ENCODE results near the gene C5orf34.
"Not testable (repeated sequence)": the region's sequence is repeated elsewhere in the genome, so short reads cannot be mapped to it uniquely, and the experiment has no call there.

The C5orf34 gene, protein sequence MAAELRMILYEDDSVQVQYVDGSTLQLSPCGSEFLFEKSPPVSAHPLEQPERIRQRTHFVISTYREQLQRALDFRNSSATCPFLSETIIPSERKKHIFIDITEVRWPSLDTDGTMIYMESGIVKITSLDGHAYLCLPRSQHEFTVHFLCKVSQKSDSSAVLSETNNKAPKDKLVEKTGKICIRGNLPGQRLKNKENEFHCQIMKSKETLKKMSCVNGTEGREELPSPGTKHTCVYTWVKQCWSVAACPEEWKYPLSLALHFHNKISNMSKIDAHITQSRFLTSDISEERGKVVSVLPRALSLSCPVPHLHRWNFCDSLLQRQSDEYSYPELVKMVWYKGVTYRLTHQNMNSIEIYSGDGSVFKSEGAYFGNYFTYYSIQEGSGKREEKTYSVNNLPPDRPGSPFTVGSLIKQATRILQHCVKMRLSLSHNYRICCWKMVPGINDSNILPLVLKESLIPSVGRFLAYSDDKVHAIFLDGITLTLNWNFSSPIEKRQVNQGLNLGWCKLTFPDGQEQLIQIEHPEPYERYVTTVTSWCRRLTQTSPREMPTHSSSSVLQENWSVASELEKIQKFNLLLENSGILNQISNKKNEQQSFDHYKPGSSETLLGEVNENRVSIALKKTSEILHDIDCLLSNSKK

DNA sequence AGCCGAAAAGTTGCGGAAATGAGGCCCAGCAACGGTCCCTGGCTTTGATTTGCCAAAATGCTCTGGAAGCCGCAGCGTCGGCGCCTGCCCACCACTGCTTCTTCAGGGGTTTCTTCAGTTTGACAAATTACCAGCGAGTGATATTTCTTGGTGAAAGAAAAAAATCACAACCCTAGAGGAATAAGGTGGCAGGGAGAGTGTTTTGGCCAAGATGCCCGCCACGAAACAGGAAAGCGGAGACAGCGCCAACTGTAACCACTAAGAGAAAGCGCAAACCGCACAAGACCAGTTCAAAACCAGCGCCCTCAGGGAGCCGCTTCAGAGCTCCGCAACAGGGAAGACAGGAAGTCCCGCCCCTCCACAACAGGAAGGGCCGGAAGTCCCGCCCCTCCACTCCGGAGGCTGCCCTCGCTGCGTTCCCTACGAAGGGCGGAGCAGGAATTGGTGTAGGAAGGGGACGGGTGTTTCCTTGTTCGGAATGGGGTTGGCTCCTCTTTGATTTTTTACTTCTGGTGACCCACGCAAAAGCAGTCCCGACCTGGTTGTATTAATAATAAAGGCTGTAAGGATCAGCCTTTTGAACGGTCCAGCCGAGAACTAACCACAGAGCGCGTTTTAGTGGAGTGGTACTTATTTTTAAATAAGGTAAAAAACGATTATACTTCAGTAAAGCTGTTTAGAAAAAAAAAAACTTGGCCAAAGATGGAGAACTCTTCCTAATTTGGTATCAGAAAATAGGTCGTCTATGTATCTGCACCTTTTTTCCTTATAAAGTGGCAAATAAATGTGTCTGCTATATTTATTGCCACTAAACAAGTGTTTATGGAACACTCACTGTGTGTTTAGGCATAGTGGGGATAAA, at the start of gene C5orf34:
TSS of gene C5orf34 (minus strand) at position 333 of the 862 bp plus-strand sequence. CDS start 5,809 bp downstream, outside the sequence.
- peak; percentile 88 to 95 for DNase-seq (ENCODE audit: low read depth in 2 of 2)

DNA sequence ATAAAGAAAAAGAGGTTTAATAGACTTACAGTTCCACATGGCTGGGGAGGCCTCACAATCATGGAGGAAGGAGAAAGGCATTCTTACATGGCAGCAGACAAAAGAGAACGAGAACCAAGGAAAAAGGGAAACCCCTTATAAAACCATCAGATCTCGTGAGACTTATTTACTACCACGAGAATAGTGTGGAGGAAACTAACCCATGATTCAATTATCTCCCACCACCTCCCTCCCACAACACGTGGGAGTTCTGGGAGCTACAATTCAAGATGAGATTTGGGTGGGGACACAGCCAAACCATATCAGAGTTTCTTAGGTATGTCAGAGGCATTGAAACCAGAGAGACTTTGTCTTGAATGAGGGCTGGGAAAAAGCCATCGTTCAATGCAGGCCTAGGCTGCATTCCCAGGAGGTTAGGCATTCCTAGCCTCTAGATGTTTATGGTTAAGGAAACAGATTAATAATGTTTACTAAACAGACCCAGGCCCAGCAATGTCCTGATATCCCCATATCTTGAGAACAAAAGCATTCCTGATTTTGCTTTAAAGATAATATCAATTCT, 49.4 kb upstream of the C5orf34 start:
- no peak for DNase-seq (ENCODE audit: low read depth in 2 of 2)

DNA sequence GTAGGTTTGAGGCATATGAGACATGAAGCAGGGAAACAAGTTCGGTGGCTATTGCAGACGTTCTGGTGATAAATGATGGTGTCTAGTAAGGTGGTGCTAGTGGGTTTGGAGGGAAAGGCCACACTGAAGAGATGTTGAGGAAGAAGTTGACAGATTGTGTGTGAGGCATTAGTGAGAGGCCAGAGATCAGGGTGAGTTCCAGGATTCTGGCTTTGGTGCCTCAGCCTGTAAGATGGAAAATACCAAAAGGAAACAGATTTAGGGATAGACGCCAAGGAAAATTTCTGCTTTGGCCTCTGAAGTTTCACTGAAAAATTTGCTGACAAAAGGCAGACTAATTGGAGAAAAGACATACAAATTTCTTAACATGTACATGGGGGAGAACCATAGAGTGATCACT, 48.4 kb upstream of the C5orf34 start:
- no peak for DNase-seq (ENCODE audit: low read depth in 2 of 2)

DNA sequence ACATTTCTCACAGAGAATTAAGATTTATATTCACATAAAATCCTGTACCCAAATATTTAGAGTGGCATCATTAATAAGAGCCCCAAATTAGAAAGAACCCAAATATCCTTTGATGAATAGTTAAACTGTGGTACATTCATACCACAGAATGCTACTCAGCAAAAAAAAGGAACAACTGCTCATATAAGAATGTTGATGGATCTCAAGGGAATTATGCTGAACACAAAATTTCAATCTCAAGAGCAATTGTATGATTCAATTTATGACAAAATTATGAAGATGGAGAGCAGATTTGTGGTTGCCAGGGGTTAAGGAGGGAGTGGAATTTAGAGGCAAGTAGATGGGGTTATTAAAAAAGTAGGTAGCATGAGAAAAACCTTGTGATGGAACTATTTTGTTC, 46.4 kb upstream of the C5orf34 start:
- DNase-seq (ENCODE audit: low read depth in 2 of 2) = no peak

DNA sequence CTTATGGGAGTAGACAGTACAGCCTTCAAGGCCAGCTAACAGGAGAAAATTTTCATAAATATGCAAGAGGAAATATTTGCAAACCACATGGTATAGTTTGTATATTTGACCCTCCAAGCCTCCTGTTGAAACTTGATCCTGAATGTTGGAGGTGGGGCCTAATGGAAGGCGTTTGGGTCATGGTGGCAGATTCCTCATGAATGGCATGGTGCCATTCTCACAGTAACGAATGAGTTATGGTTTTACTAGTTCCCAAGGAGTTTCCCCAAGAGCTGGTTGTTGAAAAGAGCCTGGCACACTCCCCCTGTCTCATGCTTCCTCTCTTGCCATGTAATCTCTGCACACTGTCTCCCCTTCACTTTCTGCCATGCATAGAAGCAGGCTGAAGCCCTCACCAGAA, 45.2 kb upstream of the C5orf34 start:
- DNase-seq (ENCODE audit: low read depth in 2 of 2) = no peak

DNA sequence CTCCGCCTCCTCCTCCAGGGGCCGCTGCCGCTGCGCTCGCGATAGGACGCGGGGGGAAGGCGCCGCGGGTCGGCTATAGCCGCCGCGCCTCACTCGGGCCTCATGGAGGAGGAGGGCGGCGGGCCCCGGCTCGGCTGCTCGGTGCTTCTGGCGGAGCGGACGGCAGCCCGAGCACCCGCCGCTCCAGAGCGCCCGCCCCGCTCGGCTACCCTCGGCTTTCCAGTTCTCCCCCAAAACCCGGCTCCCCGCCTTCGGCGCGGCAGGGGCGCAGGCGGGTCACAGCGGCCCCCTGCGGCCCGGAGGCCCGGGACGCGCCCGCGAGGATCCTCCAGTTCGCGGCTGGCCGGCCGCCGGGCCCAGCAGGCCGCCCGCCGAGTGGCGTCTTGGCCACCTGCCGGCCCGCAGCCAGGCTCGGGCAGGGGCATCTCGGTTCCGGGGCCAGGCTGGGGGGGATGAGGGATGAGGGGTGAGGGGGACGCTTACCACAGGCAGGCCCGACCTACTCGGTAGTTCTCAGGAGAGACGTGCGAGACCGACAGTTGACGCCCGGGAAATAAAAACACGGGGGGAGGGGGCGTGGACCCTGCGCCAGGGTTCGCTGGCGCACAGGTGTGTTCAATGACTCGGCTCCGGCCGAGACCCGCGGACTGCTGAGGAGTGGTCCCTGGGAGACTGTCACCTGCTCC, 42.1 kb upstream of the C5orf34 start, which contains the start of gene PAIP1:
TSS of gene PAIP1 (minus strand) at position 221 of the 686 bp plus-strand sequence. CDS start 231 bp downstream, outside the sequence.
- DNase-seq (ENCODE audit: low read depth in 2 of 2) = peak; percentile 70 to 77

DNA sequence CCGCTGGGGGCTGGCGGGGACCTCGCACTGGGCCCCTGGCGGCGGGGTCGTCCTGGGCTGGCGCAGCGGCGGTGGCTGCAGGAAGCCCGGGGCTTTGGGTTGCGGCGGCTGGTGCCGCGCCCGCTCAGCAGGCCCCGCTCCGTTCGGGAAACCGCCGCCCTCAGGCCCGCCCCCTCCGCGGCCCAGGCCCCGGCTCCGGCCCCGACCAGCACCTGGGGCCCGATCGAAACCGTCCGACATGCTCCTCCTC, 41.6 kb upstream of the C5orf34 start:
- DNase-seq (ENCODE audit: low read depth in 2 of 2) = not testable (repeated sequence)

DNA sequence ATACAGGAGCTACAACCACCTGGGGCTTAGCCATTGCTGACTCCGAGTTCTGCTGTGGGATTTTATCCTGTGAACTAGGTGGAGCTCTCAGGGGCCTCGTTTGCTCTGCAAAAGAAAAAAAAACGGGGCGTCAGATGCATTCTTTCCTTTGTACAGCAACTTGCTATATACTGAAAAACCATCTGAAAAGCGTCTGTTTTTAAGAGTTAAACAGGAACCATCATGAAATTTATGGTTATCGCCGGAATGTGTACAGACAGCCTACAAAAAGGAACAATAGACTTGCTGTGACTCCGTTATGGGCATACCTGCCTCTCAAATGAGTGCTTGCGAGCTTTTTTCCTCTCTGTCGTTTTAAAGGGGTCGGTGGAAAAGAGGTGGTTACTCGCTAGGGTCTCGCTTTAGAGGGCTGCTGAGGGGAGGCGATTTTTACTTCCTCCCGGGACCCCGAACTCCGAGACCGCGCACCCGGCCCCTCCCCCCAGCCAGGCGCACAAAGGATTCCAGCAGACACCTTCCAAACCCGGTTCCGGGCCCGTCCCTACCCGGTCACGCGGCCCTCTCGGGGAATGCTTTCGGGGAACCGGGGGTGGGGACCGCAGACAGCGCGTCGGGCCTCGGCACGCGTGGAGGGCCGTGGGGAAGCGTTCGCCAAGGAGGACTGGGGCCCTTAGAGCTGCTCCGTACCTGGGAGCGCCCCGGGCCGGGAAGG, 41.1 kb upstream of the C5orf34 start:
- peak; percentile 28 to 40 for DNase-seq (ENCODE audit: low read depth in 2 of 2)

DNA sequence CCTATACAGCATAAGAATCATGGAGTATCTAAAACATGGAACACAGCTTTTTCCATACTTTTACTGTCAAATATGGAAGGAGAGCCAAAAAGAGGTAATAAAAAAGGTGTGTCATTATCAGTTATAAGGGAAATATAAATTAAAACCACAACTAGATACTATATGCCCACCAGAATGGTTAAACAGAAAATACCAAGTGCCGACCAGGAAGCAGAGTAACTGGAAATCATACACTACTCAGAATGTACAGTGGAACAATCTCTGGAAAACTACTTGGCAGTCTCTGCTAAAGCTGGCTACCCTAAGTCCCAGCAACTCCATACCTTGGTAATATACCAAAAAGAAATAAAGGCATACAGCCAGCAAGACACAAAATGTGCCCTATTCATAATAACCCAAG, 39.5 kb upstream of the C5orf34 start:
- no peak for DNase-seq (ENCODE audit: low read depth in 2 of 2)

DNA sequence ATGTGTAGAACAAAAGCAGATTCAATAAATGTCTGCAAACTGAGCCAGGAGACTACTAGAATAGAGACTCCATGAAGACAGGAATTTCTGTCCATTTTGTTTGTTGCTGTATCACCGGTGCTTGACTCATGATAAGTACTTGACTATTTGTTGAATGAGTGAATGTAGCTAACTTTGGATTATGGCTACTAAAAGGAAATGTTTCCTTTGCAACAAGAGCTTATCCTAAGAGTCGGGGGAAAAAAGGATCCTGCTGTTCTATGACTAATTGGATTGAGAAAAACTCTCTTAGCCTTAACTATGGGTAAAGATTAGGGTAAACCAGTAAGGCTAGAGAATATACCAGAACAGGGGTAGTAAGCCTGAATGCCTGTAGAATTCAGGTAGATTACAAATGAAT, 38.4 kb upstream of the C5orf34 start:
- DNase-seq (ENCODE audit: low read depth in 2 of 2) = no peak

DNA sequence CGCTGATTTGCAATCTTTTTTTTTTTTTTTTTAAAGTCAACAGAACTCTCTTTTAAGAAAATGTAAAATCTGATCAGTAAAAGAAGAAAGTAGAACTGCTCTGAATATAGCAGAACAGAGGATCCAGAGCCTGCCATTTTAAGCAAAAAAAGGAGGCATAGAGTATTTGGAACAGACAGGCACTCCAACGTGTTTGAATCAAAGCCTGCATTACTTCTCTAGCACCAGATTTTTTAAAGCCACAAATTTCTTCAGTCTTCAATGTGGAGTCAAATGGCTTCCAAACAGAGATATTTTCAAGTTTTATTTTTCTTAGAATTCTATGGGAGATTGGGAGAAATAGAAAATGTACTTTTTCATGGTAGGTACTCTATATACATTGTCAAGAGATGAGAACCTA, 36.8 kb upstream of the C5orf34 start:
- no peak for DNase-seq (ENCODE audit: low read depth in 2 of 2)

DNA sequence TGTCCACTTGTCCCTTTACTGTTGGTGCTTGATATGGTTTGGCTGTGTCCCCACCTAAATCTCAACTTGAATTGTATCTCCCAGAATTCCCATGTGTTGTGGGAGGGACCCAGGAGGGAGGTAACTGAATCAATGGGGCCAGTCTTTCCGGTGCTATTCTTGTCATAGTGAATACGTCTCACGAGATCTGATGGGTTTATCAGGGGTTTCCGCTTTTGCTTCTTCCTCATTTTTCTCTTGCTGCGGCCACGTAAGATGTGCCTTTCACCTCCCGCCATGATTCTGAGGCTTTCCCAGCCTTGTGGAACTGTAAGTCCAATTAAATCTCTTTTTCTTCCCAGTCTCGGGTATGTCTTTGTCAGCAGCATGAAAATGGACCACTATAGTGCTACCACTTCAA, 34.3 kb upstream of the C5orf34 start:
- DNase-seq (ENCODE audit: low read depth in 2 of 2) = not testable (repeated sequence)

DNA sequence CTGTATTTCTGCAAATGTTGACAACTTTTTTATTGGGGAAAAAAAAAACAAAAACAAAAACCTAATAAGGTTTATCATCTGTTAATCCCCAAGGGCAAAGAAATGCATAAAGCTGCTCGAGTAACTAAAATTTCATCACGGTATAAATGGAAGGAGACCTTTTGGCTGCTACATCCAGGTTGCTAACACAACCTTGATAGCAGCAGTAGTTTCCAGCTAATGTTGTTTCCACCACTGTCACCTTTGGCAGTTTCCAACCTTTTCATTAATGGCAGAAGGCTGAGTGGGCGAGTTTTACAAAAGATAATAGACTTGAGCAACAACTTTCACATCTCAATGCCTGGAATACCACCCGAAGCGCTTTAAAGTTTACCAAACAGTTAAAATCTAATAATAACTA, 33.4 kb upstream of the C5orf34 start:
- DNase-seq (ENCODE audit: low read depth in 2 of 2) = no peak

DNA sequence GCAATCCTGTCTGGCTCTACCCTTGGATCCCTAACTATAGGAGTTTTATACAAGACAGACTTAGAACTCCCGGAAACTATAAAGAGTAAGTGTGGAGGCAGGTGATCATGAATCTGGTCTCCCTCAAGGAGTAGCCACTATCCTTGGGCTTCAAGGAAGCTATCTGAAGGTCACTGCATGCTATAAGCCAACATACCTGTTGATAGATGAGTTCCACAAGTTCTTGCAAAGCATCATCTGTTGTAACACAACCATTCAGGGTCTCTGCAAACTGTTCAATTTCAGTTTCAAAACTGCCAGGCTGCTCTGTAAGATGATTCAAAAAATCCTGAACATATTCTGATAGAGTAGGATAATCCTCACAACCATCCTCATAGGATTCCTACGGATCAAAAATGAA, 32.6 kb upstream of the C5orf34 start:
- no peak for DNase-seq (ENCODE audit: low read depth in 2 of 2)

DNA sequence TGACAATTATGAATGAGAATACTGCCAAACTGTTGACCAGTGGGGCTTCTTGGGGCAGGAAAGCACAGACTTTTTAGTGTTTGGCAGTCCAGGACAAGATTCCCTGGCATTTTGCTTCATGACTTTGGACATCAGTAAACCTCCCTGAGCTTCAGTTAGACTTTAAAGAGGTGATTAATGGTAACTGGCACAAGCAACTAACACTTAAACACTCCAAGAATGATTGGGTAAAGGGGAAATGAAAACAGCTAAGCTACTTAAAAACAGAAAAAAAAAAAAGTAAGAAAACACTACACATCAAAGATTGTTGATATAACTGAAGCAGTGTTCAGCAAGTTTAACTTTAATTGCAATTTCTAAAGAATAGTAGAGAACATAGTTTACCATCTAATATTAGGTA, 28.5 kb upstream of the C5orf34 start:
- no peak for DNase-seq (ENCODE audit: low read depth in 2 of 2)

DNA sequence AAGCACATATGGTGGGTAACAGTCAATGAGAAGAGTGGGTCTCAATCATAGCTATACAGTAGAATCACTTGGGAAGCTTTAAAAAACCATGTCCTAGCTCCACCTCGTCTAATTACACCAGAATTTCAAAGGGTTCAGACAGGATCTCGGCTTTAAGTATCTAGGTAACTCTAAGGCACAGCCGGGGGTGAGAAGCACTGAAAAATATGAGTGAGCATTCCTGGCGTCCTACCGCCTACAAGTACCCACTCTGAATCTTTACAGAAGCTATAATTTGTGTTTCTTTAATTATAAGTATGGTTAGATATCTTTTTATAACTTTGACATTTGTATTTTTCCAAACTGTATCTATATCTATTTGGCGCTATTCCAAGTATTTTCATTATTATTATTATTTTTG, 25.8 kb upstream of the C5orf34 start:
- no peak for DNase-seq (ENCODE audit: low read depth in 2 of 2)

DNA sequence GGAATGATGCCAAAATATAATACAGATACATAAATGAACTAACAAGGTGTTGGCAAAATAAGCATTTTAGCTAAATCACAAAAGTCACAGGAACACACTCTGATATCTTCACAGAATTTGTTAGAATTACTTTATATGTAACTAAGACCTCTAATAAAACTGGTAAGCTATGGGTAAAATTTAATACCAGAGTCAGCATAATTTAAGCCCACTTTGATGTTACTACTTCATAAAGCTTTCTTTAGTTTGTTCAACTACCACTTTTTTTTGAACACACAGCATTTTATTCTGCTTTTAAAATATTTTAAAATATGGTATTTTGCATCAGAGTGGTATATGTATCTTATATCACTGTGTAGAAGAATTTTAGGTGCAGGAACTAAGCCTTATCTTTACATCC, 22.0 kb upstream of the C5orf34 start:
- no peak for DNase-seq (ENCODE audit: low read depth in 2 of 2)

DNA sequence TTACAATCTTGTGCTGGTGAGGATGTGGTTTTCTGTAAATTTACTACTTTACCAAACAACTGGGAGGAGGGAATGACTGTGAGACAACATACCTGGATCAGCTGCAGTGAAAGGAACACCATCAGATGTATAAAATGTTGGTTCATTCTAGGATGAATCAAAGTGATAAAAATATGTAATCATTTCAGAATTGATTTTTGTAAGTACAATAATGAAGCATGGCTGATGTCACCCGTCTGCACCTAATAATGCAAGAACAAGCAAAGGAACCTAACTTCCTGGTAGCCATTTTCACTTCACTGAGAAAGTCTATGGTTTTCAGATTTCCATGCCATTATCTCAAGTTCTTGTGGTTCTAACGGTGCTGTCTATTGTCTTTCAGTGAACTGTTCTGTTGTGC, 18.7 kb upstream of the C5orf34 start:
- DNase-seq (ENCODE audit: low read depth in 2 of 2) = no peak

DNA sequence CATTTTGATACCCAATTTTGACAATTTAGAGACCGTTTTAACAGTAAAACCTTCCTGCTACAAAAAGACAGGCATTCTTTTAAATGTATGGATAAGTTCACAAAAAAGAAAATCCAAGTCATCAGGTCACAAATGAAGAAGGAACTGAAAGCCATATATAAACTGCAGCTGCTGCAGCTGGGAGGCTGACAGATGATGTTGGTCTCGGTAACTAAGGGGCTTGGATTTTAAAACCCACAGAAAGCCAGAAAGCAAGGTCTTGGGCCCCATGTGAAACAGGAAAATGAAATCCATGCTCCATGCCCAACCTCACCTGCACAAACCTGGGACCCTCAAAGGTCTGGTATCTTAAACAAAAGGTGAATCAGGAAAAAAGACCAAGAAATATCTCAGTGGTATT, 15.7 kb upstream of the C5orf34 start:
- no peak for DNase-seq (ENCODE audit: low read depth in 2 of 2)

DNA sequence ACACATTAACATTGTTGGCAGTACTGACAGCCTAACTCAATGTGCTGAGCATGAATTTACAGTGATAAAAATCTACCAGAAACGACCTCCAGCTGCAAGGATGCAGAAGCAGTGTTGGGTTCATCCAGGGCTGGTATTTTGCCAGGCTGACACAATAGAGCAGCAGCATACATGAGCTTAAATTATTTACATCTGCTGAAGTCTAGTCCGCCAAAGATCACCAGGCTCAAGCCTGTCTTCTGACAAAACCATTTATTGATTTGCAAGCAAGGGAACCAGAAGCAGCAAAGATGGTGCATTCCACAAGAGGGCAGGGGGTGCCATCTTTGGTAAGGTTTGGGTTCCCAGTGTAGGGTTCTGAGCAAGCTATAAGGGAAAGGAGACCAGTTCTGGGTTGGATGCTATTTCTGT, 8.7 kb upstream of the C5orf34 start:
- no peak for DNase-seq (ENCODE audit: low read depth in 2 of 2)

DNA sequence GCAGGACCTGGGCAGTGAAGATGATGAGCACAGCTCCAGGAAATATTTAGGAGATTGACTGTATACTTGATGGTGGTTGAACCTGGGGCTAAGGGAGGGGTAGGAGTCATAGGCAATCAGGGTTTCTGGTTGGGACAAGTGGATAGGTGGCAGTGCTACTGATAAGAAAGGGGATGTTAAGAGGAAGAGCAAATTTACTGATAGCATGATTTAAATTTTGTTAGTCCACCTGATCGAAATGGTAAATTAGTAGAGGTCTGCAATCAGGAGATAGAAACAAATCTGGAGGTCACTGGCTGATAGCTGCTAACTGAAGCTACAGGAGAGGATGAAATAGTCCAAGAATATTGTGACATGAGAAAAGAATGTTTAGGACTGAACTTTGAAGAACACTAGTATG, 5.7 kb upstream of the C5orf34 start:
- no peak for DNase-seq (ENCODE audit: low read depth in 2 of 2)

Data from stimulated activated CD8-positive, alpha-beta memory T cell treated with anti-CD3 and anti-CD28 coated beads, Interleukin-2, amount 100 ng/mL, for 48 hours (primary cell).